Loucy (cell line): ENCODE data around the gene SMTN.

ENCODE experiments used
- EZH2phosphoT487 ChIP-seq: fragments of 200-600 bp; IDR thresholded peaks from 2 replicates; pipeline ENCODE4 v1.6.1; 2018; ENCODE audit warnings: antibody characterized with exemption, mild to moderate bottlenecking, moderate library complexity, borderline replicate concordance
- TF ChIP-seq, protein P1 (sequence below): fragments of 200-600 bp; sonication (generic); conservative IDR thresholded peaks from 2 replicates; pipeline ENCODE4 v1.5.1; 2014; ENCODE audit warnings: mild to moderate bottlenecking, antibody characterized with exemption, low read length

DNA sequence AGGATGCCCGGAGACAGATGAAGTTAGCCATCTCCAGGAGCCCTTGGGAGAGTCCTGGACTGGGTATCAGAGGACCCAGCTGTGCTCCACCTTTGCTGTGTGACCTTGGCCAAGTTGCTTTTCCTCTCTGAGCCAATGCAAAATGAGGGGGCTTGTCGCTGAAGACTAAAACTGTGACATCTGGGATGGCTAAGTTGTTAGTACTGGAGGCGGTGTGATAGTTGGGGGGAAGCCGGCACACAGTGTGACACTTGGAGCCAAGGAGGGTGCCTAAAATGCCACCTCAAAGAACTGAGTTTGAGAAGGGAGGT, 42.1 kb downstream of the SMTN start:
- TF ChIP-seq, protein P1, sequence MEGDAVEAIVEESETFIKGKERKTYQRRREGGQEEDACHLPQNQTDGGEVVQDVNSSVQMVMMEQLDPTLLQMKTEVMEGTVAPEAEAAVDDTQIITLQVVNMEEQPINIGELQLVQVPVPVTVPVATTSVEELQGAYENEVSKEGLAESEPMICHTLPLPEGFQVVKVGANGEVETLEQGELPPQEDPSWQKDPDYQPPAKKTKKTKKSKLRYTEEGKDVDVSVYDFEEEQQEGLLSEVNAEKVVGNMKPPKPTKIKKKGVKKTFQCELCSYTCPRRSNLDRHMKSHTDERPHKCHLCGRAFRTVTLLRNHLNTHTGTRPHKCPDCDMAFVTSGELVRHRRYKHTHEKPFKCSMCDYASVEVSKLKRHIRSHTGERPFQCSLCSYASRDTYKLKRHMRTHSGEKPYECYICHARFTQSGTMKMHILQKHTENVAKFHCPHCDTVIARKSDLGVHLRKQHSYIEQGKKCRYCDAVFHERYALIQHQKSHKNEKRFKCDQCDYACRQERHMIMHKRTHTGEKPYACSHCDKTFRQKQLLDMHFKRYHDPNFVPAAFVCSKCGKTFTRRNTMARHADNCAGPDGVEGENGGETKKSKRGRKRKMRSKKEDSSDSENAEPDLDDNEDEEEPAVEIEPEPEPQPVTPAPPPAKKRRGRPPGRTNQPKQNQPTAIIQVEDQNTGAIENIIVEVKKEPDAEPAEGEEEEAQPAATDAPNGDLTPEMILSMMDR: no peak
- no peak for TF ChIP-seq EZH2phosphoT487
